SK-N-SH treated with all-trans-retinoic acid at 6 μM for 48 hours (cell line): Measurements from ENCODE around the gene TDRD9.

Experiments used
- ARNTL ChIP-seq: fragments of 450-650 bp; formaldehyde crosslinking; IDR thresholded peaks from 2 replicates; pipeline ENCODE4 v1.5.0; 2020; ENCODE audit warnings: low read depth, mild to moderate bottlenecking, moderate library complexity, borderline replicate concordance
- GLIS3 ChIP-seq: fragments of 250-450 bp; sonication (Bioruptor Pico); IDR thresholded peaks from 2 replicates; pipeline ENCODE4 v1.5.0; 2020; ENCODE audit warnings: mild to moderate bottlenecking, moderate library complexity
- OSR1 ChIP-seq: fragments of 250-450 bp; sonication (Bioruptor Pico); IDR thresholded peaks from 2 replicates; pipeline ENCODE4 v1.8.0; 2022; ENCODE audit warnings: moderate library complexity, mild to moderate bottlenecking, inconsistent platforms
- RARB ChIP-seq: fragments of 250-450 bp; sonication (Bioruptor Pico); IDR thresholded peaks from 2 replicates; pipeline ENCODE4 v1.8.0; 2021; ENCODE audit warnings: mild to moderate bottlenecking, moderate library complexity
- TCF4 ChIP-seq: fragments of 250-450 bp; sonication (Bioruptor Pico); IDR thresholded peaks from 2 replicates; pipeline ENCODE4 v1.8.0; 2021; ENCODE audit warnings: mild to moderate bottlenecking, moderate library complexity, borderline replicate concordance
- ZFP30 ChIP-seq: fragments of 450-650 bp; formaldehyde crosslinking; IDR thresholded peaks from 2 replicates; pipeline ENCODE4 v1.5.0; 2022; ENCODE audit warnings: mild to moderate bottlenecking, moderate library complexity
- ZNF565 ChIP-seq: fragments of 450-650 bp; formaldehyde crosslinking; conservative IDR thresholded peaks from 2 replicates; pipeline ENCODE4 v1.5.0; 2020; ENCODE audit warnings: low read depth, mild to moderate bottlenecking, moderate library complexity
- ZNF8 ChIP-seq: fragments of 450-650 bp; formaldehyde crosslinking; IDR thresholded peaks from 2 replicates; pipeline ENCODE4 v1.5.0; 2020; ENCODE audit warnings: mild to moderate bottlenecking, moderate library complexity
- TF ChIP-seq, protein P1 (sequence below): fragments of 250-450 bp; sonication (Bioruptor Pico); IDR thresholded peaks from 2 replicates; pipeline ENCODE4 v1.8.0; 2020; ENCODE audit warnings: mild to moderate bottlenecking, moderate library complexity, borderline replicate concordance

DNA sequence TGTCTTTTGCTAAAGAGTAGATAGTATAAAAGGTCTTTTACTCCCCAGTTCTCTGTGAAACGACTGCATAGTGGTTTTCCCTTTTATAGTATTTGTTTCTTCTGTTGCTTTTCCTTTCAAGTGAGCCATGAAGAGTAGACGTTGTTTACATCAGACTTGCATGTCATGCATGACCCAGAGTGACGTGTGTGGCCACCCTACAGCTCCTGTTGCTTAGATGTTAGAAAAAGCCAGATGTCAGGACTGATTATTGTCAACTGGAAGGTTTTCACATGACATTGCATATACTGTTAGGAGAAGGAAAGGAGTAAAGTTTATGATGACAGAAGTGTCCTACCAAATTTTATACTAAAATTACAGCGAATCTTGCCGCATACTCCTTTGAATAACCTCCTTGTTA, 15.4 kb downstream of the TDRD9 start:
- TF ChIP-seq, protein P1, sequence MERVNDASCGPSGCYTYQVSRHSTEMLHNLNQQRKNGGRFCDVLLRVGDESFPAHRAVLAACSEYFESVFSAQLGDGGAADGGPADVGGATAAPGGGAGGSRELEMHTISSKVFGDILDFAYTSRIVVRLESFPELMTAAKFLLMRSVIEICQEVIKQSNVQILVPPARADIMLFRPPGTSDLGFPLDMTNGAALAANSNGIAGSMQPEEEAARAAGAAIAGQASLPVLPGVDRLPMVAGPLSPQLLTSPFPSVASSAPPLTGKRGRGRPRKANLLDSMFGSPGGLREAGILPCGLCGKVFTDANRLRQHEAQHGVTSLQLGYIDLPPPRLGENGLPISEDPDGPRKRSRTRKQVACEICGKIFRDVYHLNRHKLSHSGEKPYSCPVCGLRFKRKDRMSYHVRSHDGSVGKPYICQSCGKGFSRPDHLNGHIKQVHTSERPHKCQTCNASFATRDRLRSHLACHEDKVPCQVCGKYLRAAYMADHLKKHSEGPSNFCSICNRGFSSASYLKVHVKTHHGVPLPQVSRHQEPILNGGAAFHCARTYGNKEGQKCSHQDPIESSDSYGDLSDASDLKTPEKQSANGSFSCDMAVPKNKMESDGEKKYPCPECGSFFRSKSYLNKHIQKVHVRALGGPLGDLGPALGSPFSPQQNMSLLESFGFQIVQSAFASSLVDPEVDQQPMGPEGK (CRISPR knock-in tag): no peak
- TF ChIP-seq ZFP30 (CRISPR knock-in tag): no peak
- no peak for TF ChIP-seq ARNTL
- no peak for TF ChIP-seq ZNF8
- no peak for TF ChIP-seq OSR1 (CRISPR knock-in tag)
- TF ChIP-seq TCF4 (CRISPR knock-in tag): no peak
- no peak for TF ChIP-seq GLIS3 (CRISPR knock-in tag)
- TF ChIP-seq RARB: no peak
- no peak for TF ChIP-seq ZNF565 (CRISPR knock-in tag)
